OCI-LY1 (cell line): ENCODE data around the gene CALCOCO1.

Experiments used
- CTCF ChIP-seq: fragments of 200-600 bp; sonication (generic), shearing (Covaris generic); IDR thresholded peaks from 2 replicates; pipeline ENCODE4 v1.5.1; 2017; ENCODE audit warnings: mild to moderate bottlenecking, antibody characterized with exemption, low read length, moderate library complexity, mixed read lengths
- EZH2 ChIP-seq: fragments of 200-600 bp; sonication (generic), shearing (Covaris generic); IDR thresholded peaks from 2 replicates; pipeline ENCODE4 v1.8.0; 2017; ENCODE audit warnings: borderline replicate concordance, mixed run types, mild to moderate bottlenecking, antibody characterized with exemption, low read length, moderate library complexity, mixed read lengths

- TF ChIP-seq EZH2 = no peak
- no peak for TF ChIP-seq CTCF
Measured at GRCh38 chr12:53712059-53712643, 15.1 kb downstream of the CALCOCO1 start.
